Sigmoid colon (tissue), 7 donors: Measurements from ENCODE around the gene FBXO33. TPM values are rescaled to one million over a fixed set of nuclear protein-coding genes. Genes with fewer than 3 reads are reported as not detected.

Source experiments
- DNase-seq: peaks from one replicate; pipeline ENCODE4 v3.0.0-alpha.2; 2019
- H3K27ac ChIP-seq, 4 donors: fragments of 200-600 bp; sonication (generic); one replicate each; pipeline ENCODE4 v1.5.1; 2016 to 2019; ENCODE audit warnings: mild to moderate bottlenecking in 1 of 4
- H3K27me3 ChIP-seq, 3 donors: fragments of 200-600 bp; sonication (generic); one replicate each; pipeline ENCODE4 v1.5.1; 2019; ENCODE audit warnings: mild to moderate bottlenecking in 1 of 3
- H3K36me3 ChIP-seq, 4 donors: fragments of 200-600 bp; sonication (generic); one replicate each; pipeline ENCODE4 v1.5.1; 2016 to 2019
- H3K4me1 ChIP-seq, 4 donors: fragments of 200-600 bp; sonication (generic); one replicate each; pipeline ENCODE4 v1.5.1; 2017 to 2019
- H3K4me3 ChIP-seq, 4 donors: fragments of 200-600 bp; sonication (generic); one replicate each; pipeline ENCODE4 v1.5.1; 2017 to 2019; ENCODE audit warnings: mild to moderate bottlenecking in 2 of 4, moderate library complexity in 1 of 4
- H3K9me3 ChIP-seq, 4 donors: fragments of 200-600 bp in 3 of 4; sonication (generic) in 3 of 4; one replicate each; pipeline versions ENCODE4 v1.5.1 to v1.6.1; 2013 to 2019
- CTCF ChIP-seq, 4 experiments: fragments of 450-650 bp in 3 of 4; fragments of 200-600 bp in 1 of 4; IDR thresholded peaks; one replicate each; pipeline ENCODE4 v1.5.1; 2016 to 2019; ENCODE audit warnings: antibody characterized with exemption in 4 of 4, mild to moderate bottlenecking in 3 of 4, moderate library complexity in 2 of 4
- EP300 ChIP-seq, 4 donors: sonication (generic); formaldehyde crosslinking; IDR thresholded peaks; one replicate each; pipeline ENCODE4 v1.6.1; 2017; ENCODE audit warnings: antibody characterized with exemption in 4 of 4
- POLR2A ChIP-seq, 2 donors: fragments of 450-650 bp; IDR thresholded peaks; one replicate each; pipeline ENCODE4 v1.6.1; 2016; ENCODE audit warnings: antibody characterized with exemption in 2 of 2, mild to moderate bottlenecking in 2 of 2, moderate library complexity in 2 of 2
- POLR2AphosphoS5 ChIP-seq, 4 donors: sonication (generic); formaldehyde crosslinking; IDR thresholded peaks; one replicate each; pipeline ENCODE4 v1.6.1; 2017; ENCODE audit warnings: antibody characterized with exemption in 4 of 4
- WGBS, 2 donors: extraction: QIAGEN DNeasy Blood & Tissue Kit; methylation state at CpG; one replicate each; pipeline ENCODE4 v1.1.7; 2013; 5-methylcytosine and 5-hydroxymethylcytosine counted together
- intact Hi-C: fragments of 100-400 bp; cut with DNase I; formaldehyde crosslinking; loops from one replicate; pipeline ENCODE4 v1.15.1; 2023
- polyA plus RNA-seq, 3 donors: library from polyadenylated mRNA; stranded (reverse); fragments of 200-250 nt; gene quantifications; one replicate each; pipeline ENCODE4 v1.2.3, GENCODE V29; 2013
- total RNA-seq, 4 donors: library from RNA; depleted of rRNA; stranded (reverse); fragments of >200 nt; gene quantifications; one replicate each; pipeline ENCODE4 v1.1.0, GENCODE V29; 2016
- donor health status: healthy with polysubstance abuse.
- donor health status: Bipolar disorder and iron deficiency.
- donor health status: healthy.

Gene FBXO33
- total and polyA plus RNA-seq, 7 donors: 4.2 to 12.2 (median 7.2) TPM

GRCh38 chr14:39426605-39427004 is 5.6 kb downstream of the FBXO33 start:
- Histone ChIP-seq H3K27me3 (no peaks in the 10 kb centered on the region), H3K4me1 (peaks cover 0 to 59% (median 40%) of the 10 kb centered on the region in 4 donors), H3K4me3 (no peak overlapping the region), H3K9me3 (no peaks in the 10 kb centered on the region), H3K27ac (no peak overlapping the region), H3K36me3 (no peaks in the 10 kb centered on the region)
- TF ChIP-seq EP300 (IDR thresholded peaks at IDR 0.05) (no peak), CTCF (IDR thresholded peaks at IDR 0.05) (no peak), POLR2AphosphoS5 (IDR thresholded peaks at IDR 0.05) (no peak)
- 55 to 73% methylated on average over 7 of the region's 7 CpGs for WGBS, 2 donors
- intact Hi-C loops: no loop called here
- no peak for DNase-seq

- H3K4me1 ChIP-seq: peaks cover 0 to 57% (median 38%) of the 10 kb centered on the region in 4 donors
- WGBS, 2 donors: 83 to 95% methylated on average over 3 of the region's 3 CpGs
- H3K36me3 ChIP-seq: no peaks in the 10 kb centered on the region
Observed at GRCh38 chr14:39425947-39426346, 6.3 kb downstream of the FBXO33 start.

GRCh38 chr14:39423793-39424192 is 8.4 kb downstream of the FBXO33 start:
- TF ChIP-seq CTCF (IDR thresholded peaks at IDR 0.05) (no peak), POLR2A (IDR thresholded peaks at IDR 0.05) (no peak), POLR2AphosphoS5 (IDR thresholded peaks at IDR 0.05) (no peak), EP300 (IDR thresholded peaks at IDR 0.05) (no peak)
- DNase-seq: no peak
- Histone ChIP-seq H3K27me3 (no peaks in the 10 kb centered on the region), H3K9me3 (no peaks in the 10 kb centered on the region), H3K4me3 (no peak overlapping the region), H3K27ac (no peak overlapping the region), H3K36me3 (no peaks in the 10 kb centered on the region), H3K4me1 (peaks cover 0 to 47% (median 19%) of the 10 kb centered on the region in 4 donors)
- intact Hi-C loops: no loop called here
- 84 to 90% methylated on average over 3 of the region's 3 CpGs for WGBS, 2 donors

More at GRCh38 chr14:39425947-39426346, 6.3 kb downstream of the FBXO33 start:
- TF ChIP-seq POLR2AphosphoS5 (IDR thresholded peaks at IDR 0.05) (no peak), EP300 (IDR thresholded peaks at IDR 0.05) (no peak), CTCF (IDR thresholded peaks at IDR 0.05) (no peak), POLR2A (IDR thresholded peaks at IDR 0.05) (no peak)
- Histone ChIP-seq H3K4me3 (no peak overlapping the region), H3K9me3 (no peaks in the 10 kb centered on the region), H3K27ac (no peak overlapping the region), H3K27me3 (no peaks in the 10 kb centered on the region)
- intact Hi-C loops: no loop called here
- DNase-seq: no peak

GRCh38 chr14:39422243-39422642 is 10.0 kb downstream of the FBXO33 start:
- Histone ChIP-seq H3K27ac (no peak overlapping the region), H3K9me3 (peaks cover 0 to under 1% (median 0%) of the 10 kb centered on the region in 4 donors), H3K4me1 (peaks cover 0 to 40% (median 14%) of the 10 kb centered on the region in 4 donors), H3K36me3 (no peaks in the 10 kb centered on the region), H3K4me3 (no peak overlapping the region), H3K27me3 (no peaks in the 10 kb centered on the region)
- TF ChIP-seq CTCF (IDR thresholded peaks at IDR 0.05) (no peak), POLR2A (IDR thresholded peaks at IDR 0.05) (no peak), EP300 (IDR thresholded peaks at IDR 0.05) (no peak), POLR2AphosphoS5 (IDR thresholded peaks at IDR 0.05) (no peak)
- DNase-seq: no peak
- intact Hi-C loops: no loop called here

GRCh38 chr14:39419272-39419671 is 13.0 kb downstream of the FBXO33 start:
- 94 to 100% methylated on average over 1 of the region's 1 CpG for WGBS, 2 donors
- no peak for DNase-seq
- peaks cover 0 to 9% (median 0%) of the 10 kb centered on the region in 4 donors for H3K9me3 ChIP-seq
- H3K27me3 ChIP-seq: no peaks in the 10 kb centered on the region
- no peaks in the 10 kb centered on the region for H3K36me3 ChIP-seq
- H3K4me3 ChIP-seq: no peak overlapping the region
- intact Hi-C loops: no loop called here
- no peak for TF ChIP-seq POLR2A (IDR thresholded peaks at IDR 0.05)
- TF ChIP-seq CTCF (IDR thresholded peaks at IDR 0.05): no peak
- no peak for TF ChIP-seq POLR2AphosphoS5 (IDR thresholded peaks at IDR 0.05)
- no peak for TF ChIP-seq EP300 (IDR thresholded peaks at IDR 0.05)
- peaks cover 0 to 29% (median 7%) of the 10 kb centered on the region in 4 donors for H3K4me1 ChIP-seq
- no peak overlapping the region for H3K27ac ChIP-seq
